Measurements from ENCODE around the gene ALKBH3.

The ALKBH3 gene

GRCh38 chr11:43962383-43963278, 82.0 kb downstream of the ALKBH3 start:
- peak; percentile 18 for DNase-seq (ENCODE audit: low read depth)

- DNase-seq (ENCODE audit: low read depth): no peak
Observed at GRCh38 chr11:43963279-43963620, 82.6 kb downstream of the ALKBH3 start.

- no peak for DNase-seq (ENCODE audit: low read depth)
Observed at GRCh38 chr11:43967661-43968060, 87.0 kb downstream of the ALKBH3 start.

GRCh38 chr11:43968719-43969118, 88.1 kb downstream of the ALKBH3 start:
- no peak for DNase-seq (ENCODE audit: low read depth)

GRCh38 chr11:43969543-43969942, 88.9 kb downstream of the ALKBH3 start:
- peak; percentile 24 for DNase-seq (ENCODE audit: low read depth)

All from iris pigment epithelial cell (primary cell).